PC-3 (cell line): ENCODE measurements around the gene APELA. TPM values are rescaled to one million over a fixed set of nuclear protein-coding genes. Genes with fewer than 3 reads are reported as not detected.

Source experiments
- ATAC-seq: fragments of 200-7000 bp; cut with Tn5 transposase; 2 replicates; pipeline ENCODE4 v1.9.1; 2020; ENCODE audit warnings: mild to moderate bottlenecking, moderate library complexity
- BruUV-seq: library from RNA; stranded (reverse); fragments of 400-500 nt; replicated peaks from 2 replicates; lab custom pipeline; 2021; lab: Mats Ljungman, UMichigan
- CTCF ChIA-PET: fragments of 300-600 bp; sonication (Branson Sonifier 250); formaldehyde crosslinking; loops from one replicate; lab custom pipeline; 2022; ENCODE audit warnings: antibody characterized with exemption; lab: Charles Lee
- POLR2A ChIA-PET: fragments of 300-600 bp; sonication (Branson Sonifier 250); formaldehyde crosslinking; loops from one replicate; lab custom pipeline; 2022; ENCODE audit warnings: antibody characterized with exemption; ENCODE audit not compliant: unreplicated experiment; lab: Charles Lee
- DNase-seq: peaks from one replicate; pipeline ENCODE4 v3.0.0-alpha.2; 2015
- H2AFZ ChIP-seq: fragments of 300-600 bp; sonication (generic); 2 replicates; pipeline ENCODE4 v1.6.0; 2016; ENCODE audit warnings: antibody characterized with exemption, low read length
- H3F3A ChIP-seq: fragments of 300-600 bp; sonication (generic); one replicate; pipeline ENCODE4 v1.6.0; 2017; ENCODE audit warnings: antibody characterized with exemption, low read length, control low read depth, mild to moderate bottlenecking; ENCODE audit not compliant: unreplicated experiment
- H3K27ac ChIP-seq: fragments of 300-600 bp; sonication (generic); 2 replicates; pipeline ENCODE4 v1.5.1; 2016; ENCODE audit warnings: mild to moderate bottlenecking, low read length
- H3K27me3 ChIP-seq: fragments of 300-600 bp; sonication (generic); 2 replicates; pipeline ENCODE4 v1.6.1; 2016; ENCODE audit warnings: low read length, mixed read lengths
- H3K36me3 ChIP-seq: fragments of 300-600 bp; sonication (generic); 2 replicates; pipeline ENCODE4 v1.6.1; 2016; ENCODE audit warnings: low read depth, mixed run types, low read length, mixed read lengths
- H3K4me1 ChIP-seq: fragments of 300-600 bp; sonication (generic); 2 replicates; pipeline ENCODE4 v1.5.1; 2016; ENCODE audit warnings: low read length; ENCODE audit not compliant: insufficient read depth
- H3K4me2 ChIP-seq: fragments of 300-600 bp; sonication (generic); 2 replicates; pipeline ENCODE4 v1.6.0; 2016; ENCODE audit warnings: low read length
- H3K4me3 ChIP-seq: fragments of 300-600 bp; sonication (generic); 2 replicates; pipeline ENCODE4 v1.5.1; 2016; ENCODE audit warnings: mild to moderate bottlenecking, low read length, mixed read lengths
- H3K79me2 ChIP-seq: fragments of 300-600 bp; sonication (generic); 2 replicates; pipeline ENCODE4 v1.6.1; 2017; ENCODE audit warnings: low read length, mixed read lengths
- H3K9ac ChIP-seq: fragments of 300-600 bp; sonication (generic); 2 replicates; pipeline ENCODE4 v1.6.0; 2016; ENCODE audit warnings: mild to moderate bottlenecking, low read length
- H3K9me2 ChIP-seq: fragments of 300-600 bp; sonication (generic); replicated peaks from 2 replicates; pipeline ENCODE4 v1.6.1; 2016; ENCODE audit warnings: mixed run types, low read length, mixed read lengths
- H3K9me3 ChIP-seq: fragments of 300-600 bp; sonication (generic); 2 replicates; pipeline ENCODE4 v1.6.1; 2016; ENCODE audit warnings: low read length, mixed read lengths
- H4K20me1 ChIP-seq: fragments of 300-600 bp; sonication (generic); 2 replicates; pipeline ENCODE4 v1.6.1; 2016; ENCODE audit warnings: low read length, mixed read lengths
- EZH2 ChIP-seq: fragments of 300-600 bp; sonication (generic); IDR thresholded peaks from one replicate; pipeline ENCODE4 v1.6.1; 2017; ENCODE audit warnings: antibody characterized with exemption, mild to moderate bottlenecking, low read length; ENCODE audit not compliant: unreplicated experiment
- EZH2phosphoT487 ChIP-seq: fragments of 300-600 bp; sonication (generic); IDR thresholded peaks from 2 replicates; pipeline ENCODE4 v1.6.1; 2018; ENCODE audit warnings: mild to moderate bottlenecking, antibody characterized with exemption, low read length, borderline replicate concordance
- intact Hi-C: fragments of 100-400 bp; cut with micrococcal nuclease; formaldehyde crosslinking; loops from 2 replicates; pipeline ENCODE4 v1.9.0; 2023
- total RNA-seq: library from RNA; depleted of rRNA; stranded (reverse); fragments of >200 nt; gene quantifications from 2 replicates; pipeline ENCODE4 v1.2.3, GENCODE V29; 2014
- TF ChIP-seq, protein P1 (sequence below): fragments of 300-600 bp; sonication (generic); conservative IDR thresholded peaks from 2 replicates; pipeline ENCODE4 v1.5.1; 2017; ENCODE audit warnings: antibody characterized with exemption, low read depth, mild to moderate bottlenecking, low read length

Gene APELA
- total RNA-seq, 1 experiment from 2014 or later: not detected

- no TSS peak for BruUV-seq
These were observed 10.0 kb upstream of the APELA start for GRCh38 chr4:164866817-164867490.

DNA sequence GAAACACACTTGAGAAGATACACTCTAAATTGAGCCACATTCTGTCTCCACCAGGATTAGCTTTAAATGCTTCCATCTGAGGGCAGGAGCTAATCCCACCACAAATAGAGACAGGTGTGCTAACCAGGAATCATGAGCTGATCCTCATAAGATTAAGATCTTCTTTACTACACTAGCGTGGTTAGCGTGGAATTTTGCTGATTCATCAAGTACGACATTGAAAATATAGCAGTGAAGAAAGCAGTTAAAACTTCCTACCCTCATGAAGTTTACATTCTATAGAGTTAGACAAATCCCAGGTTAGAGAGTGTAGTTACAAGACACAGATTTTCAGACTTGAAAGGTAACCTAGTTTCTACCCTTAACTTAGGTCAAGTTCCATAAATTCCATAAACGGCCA, 5.3 kb upstream of the APELA start:
- Histone ChIP-seq H3K9ac (no peak overlapping the region), H3K9me3 (no peaks in the 10 kb centered on the region), H3K4me1 (no peaks in the 10 kb centered on the region), H3K27me3 (peaks cover 4% of the 10 kb centered on the region; the same call in 1 of the 2 replicates), H2AFZ (no peak overlapping the region), H3K9me2 (no peaks in the 10 kb centered on the region), H3K4me3 (no peak overlapping the region), H3K79me2 (no peaks in the 10 kb centered on the region), H3K27ac (no peak overlapping the region), H3K36me3 (no peaks in the 10 kb centered on the region), H4K20me1 (no peaks in the 10 kb centered on the region), H3K4me2 (no peak overlapping the region), H3F3A (no peaks in the 10 kb centered on the region)
- TF ChIP-seq EZH2 (no peak), EZH2phosphoT487 (no peak)
- TF ChIP-seq, protein P1, sequence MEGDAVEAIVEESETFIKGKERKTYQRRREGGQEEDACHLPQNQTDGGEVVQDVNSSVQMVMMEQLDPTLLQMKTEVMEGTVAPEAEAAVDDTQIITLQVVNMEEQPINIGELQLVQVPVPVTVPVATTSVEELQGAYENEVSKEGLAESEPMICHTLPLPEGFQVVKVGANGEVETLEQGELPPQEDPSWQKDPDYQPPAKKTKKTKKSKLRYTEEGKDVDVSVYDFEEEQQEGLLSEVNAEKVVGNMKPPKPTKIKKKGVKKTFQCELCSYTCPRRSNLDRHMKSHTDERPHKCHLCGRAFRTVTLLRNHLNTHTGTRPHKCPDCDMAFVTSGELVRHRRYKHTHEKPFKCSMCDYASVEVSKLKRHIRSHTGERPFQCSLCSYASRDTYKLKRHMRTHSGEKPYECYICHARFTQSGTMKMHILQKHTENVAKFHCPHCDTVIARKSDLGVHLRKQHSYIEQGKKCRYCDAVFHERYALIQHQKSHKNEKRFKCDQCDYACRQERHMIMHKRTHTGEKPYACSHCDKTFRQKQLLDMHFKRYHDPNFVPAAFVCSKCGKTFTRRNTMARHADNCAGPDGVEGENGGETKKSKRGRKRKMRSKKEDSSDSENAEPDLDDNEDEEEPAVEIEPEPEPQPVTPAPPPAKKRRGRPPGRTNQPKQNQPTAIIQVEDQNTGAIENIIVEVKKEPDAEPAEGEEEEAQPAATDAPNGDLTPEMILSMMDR: no peak
- CTCF ChIA-PET: no interaction called here
- POLR2A ChIA-PET: no interaction called here
- DNase-seq (no peak), ATAC-seq (no peak)
- intact Hi-C loops: no loop called here
- BruUV-seq: no TSS peak

More at GRCh38 chr4:164866817-164867490, 10.0 kb upstream of the APELA start:
- Histone ChIP-seq H4K20me1 (no peaks in the 10 kb centered on the region), H3K9me3 (no peaks in the 10 kb centered on the region), H3K4me1 (no peaks in the 10 kb centered on the region), H3K9me2 (no peaks in the 10 kb centered on the region), H3K27ac (no peak overlapping the region), H3K4me2 (no peak overlapping the region), H2AFZ (no peak overlapping the region), H3K9ac (no peak overlapping the region), H3K79me2 (no peaks in the 10 kb centered on the region), H3F3A (no peaks in the 10 kb centered on the region), H3K36me3 (no peaks in the 10 kb centered on the region), H3K27me3 (peaks cover 4% of the 10 kb centered on the region; the same call in 1 of the 2 replicates), H3K4me3 (no peak overlapping the region)
- ChIA-PET CTCF (no interaction called here), POLR2A (no interaction called here)
- no peak for ATAC-seq
- intact Hi-C loops: no loop called here
- no peak for TF ChIP-seq EZH2
- TF ChIP-seq, protein P1: no peak
- no peak for TF ChIP-seq EZH2phosphoT487
- no peak for DNase-seq

DNA sequence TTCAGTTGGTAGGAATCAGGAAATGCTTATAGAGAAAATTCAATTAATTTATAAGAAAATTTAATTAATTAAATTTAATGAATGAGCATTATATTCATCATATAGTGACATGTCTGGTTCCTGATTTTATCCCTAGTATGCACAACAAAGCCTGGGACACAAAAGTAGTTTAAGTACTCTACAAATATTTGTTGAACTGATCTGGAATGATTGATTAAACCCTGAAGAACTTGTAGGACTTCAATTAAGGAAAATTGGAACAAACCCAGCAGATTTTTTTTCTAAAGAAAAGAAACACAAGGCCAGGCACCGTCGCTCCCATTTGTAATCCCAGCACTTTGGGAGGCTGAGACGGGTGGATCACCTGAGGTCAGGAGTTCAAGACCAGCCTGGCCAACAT, 4.5 kb upstream of the APELA start:
- BruUV-seq: no TSS peak

More for the DNA sequence above, 4.5 kb upstream of the APELA start:
- ATAC-seq (no peak), DNase-seq (no peak)
- Histone ChIP-seq H3K4me2 (no peak overlapping the region), H3K9me3 (no peaks in the 10 kb centered on the region), H4K20me1 (no peaks in the 10 kb centered on the region), H2AFZ (no peak overlapping the region), H3K9me2 (no peaks in the 10 kb centered on the region), H3K4me3 (no peak overlapping the region), H3F3A (no peaks in the 10 kb centered on the region), H3K36me3 (no peaks in the 10 kb centered on the region), H3K9ac (no peak overlapping the region), H3K27me3 (no peaks in the 10 kb centered on the region), H3K27ac (no peak overlapping the region), H3K79me2 (no peaks in the 10 kb centered on the region), H3K4me1 (no peaks in the 10 kb centered on the region)
- ChIA-PET POLR2A (no interaction called here), CTCF (no interaction called here)
- no peak for TF ChIP-seq EZH2
- TF ChIP-seq, protein P1: no peak
- intact Hi-C loops: no loop called here
